ENCODE results near the gene ABLIM2. TPM values are rescaled to one million over a fixed set of nuclear protein-coding genes. Genes with fewer than 3 reads are reported as not detected.
A peak's percentile ranks its signal among the peaks of the same experiment; 100 is the strongest.

The ABLIM2 gene
- total and polyA plus RNA-seq, 2 of the 8 experiments (the other 6 are each of a cell fraction or from before 2014, with no cell fraction given): 2.8 to 3.0 TPM

DNA sequence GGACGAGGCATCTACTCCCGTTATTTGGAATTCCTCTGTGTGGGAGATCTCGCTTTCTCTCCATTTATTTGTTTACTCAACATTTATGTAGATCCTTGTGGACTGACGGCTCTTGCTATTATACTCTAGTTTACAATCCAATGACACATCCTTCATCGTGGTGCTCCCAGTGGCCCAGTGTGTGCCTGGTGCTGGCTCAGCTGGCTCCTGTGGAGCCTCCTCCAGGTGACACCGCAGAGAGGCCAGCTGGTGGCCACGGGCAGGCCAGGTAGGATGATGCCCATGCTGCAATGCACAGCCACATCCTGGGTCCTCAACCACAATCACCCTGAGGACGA, 134.9 kb downstream of the ABLIM2 start:
- POLR2A ChIA-PET (ENCODE audit: partially characterized antibody): no interaction called here
- Histone ChIP-seq H3K9me3 (ENCODE audit: insufficient read depth in 2 of 2, low read depth in 1 of 2, low read length in 1 of 2) (no peaks in the 10 kb centered on the region), H3K27ac (ENCODE audit: low read depth, low read length) (no peak overlapping the region), H3K4ac (replicated peaks; ENCODE audit: insufficient read length, low read depth, low read length) (no peak overlapping the region), H2AFZ (ENCODE audit: low read length) (no peak overlapping the region), H2AK5ac (ENCODE audit: low read depth, low read length) (no peak overlapping the region; the same call in 1 of the 2 replicates), H3K9ac (replicated peaks in 1 of 4; ENCODE audit: extremely low read depth in 1 of 4, low read depth in 3 of 4, low read length in 3 of 4) (no peak overlapping the region), H4K8ac (ENCODE audit: extremely low read depth, insufficient read depth, low read length) (no peak overlapping the region; the same call in 1 of the 2 replicates), H3K79me2 (ENCODE audit: control insufficient read depth in 1 of 2, insufficient read depth in 2 of 2, low read length in 2 of 2) (no peaks in the 10 kb centered on the region), H2BK5ac (ENCODE audit: low read depth, low read length) (peak overlapping the region; percentile 52; the same call in 1 of the 2 replicates), H4K20me1 (replicated peaks in 1 of 2; ENCODE audit: control insufficient read depth in 1 of 2, insufficient read depth in 2 of 2, low read length in 2 of 2) (no peaks in the 10 kb centered on the region), H3K56ac (replicated peaks; ENCODE audit: insufficient read length, low read depth, low read length) (no peak overlapping the region), H3K4me1 (replicated peaks in 1 of 4; ENCODE audit: control insufficient read depth in 3 of 4, insufficient read depth in 4 of 4, low read length in 3 of 4) (peaks cover 0 to 1% (median 0%) of the 10 kb centered on the region in 4 experiments; a peak in 3 of 7 replicates), H3K14ac (ENCODE audit: insufficient read length) (no peak overlapping the region), H3K23ac (ENCODE audit: insufficient read length) (no peak overlapping the region), H2BK12ac (ENCODE audit: low read depth, low read length) (no peak overlapping the region), H3K4me3 (ENCODE audit: extremely low read depth in 1 of 4, insufficient read depth in 2 of 4, low read depth in 3 of 4, low read length in 4 of 4) (no peak overlapping the region), H3K23me2 (ENCODE audit: low read depth, low read length) (peaks cover 2% of the 10 kb centered on the region; the same call in 1 of the 2 replicates), H2BK15ac (ENCODE audit: low read length) (peak overlapping the region; percentile 16; the same call in 1 of the 2 replicates), H3K18ac (ENCODE audit: extremely low read depth, low read length) (no peak overlapping the region), H3K4me2 (ENCODE audit: insufficient read depth in 1 of 2, low read depth in 2 of 2, low read length in 2 of 2) (no peak overlapping the region), H4K5ac (ENCODE audit: insufficient read length, low read depth, low read length) (no peak overlapping the region), H3K79me1 (ENCODE audit: low read depth, low read length) (no peaks in the 10 kb centered on the region), H3K27me3 (replicated peaks in 1 of 4; ENCODE audit: control insufficient read depth in 3 of 4, extremely low read depth in 1 of 4, insufficient read depth in 3 of 4, low read length in 3 of 4) (no peaks in the 10 kb centered on the region; a peak in 2 of 7 replicates), H2BK20ac (ENCODE audit: low read length) (no peak overlapping the region), H4K91ac (replicated peaks; ENCODE audit: insufficient read length, low read length) (no peak overlapping the region), H3K36me3 (ENCODE audit: control insufficient read depth in 2 of 4, insufficient read depth in 4 of 4, low read length in 3 of 4) (no peaks in the 10 kb centered on the region; a peak in 1 of 8 replicates), H2BK120ac (replicated peaks; ENCODE audit: low read depth, low read length) (no peak overlapping the region)
- FAIRE-seq (no peak), DNase-seq (ENCODE audit: low read depth in 1 of 2, low spot score in 2 of 2) (no peak)
- CTCF ChIA-PET (ENCODE audit: partially characterized antibody): interaction anchor here (1.9 kb wide), 1 partner anchor 22 kb away, joined by 5 read pairs; no protein-coding TSS in a partner anchor
- no peak for TF ChIP-seq MAX (IDR thresholded peaks at IDR 0.05)
- WGBS, 2 experiments (ENCODE audit: extremely low coverage in 1 of 2, insufficient coverage in 1 of 2, insufficient read length in 1 of 2, insufficient replicate concordance in 2 of 2, low coverage in 1 of 2, low lambda C conversion rate in 2 of 2, missing lambda C conversion rate in 1 of 2): 99% methylated on average over 8 of the region's 8 CpGs; no CpG with 5 or more reads in 1 of the 2 experiments

All from H1 (cell line).